Activated naive CD4-positive, alpha-beta T cell (primary cell): ENCODE data around the gene CFAP161.
"Not testable (repeated sequence)": the region's sequence is repeated elsewhere in the genome, so short reads cannot be mapped to it uniquely, and the experiment has no call there.

Source experiments
- DNase-seq, 4 experiments: peaks; one replicate each; lab custom pipeline; 2025; lab: John Stamatoyannopoulos, UW

Gene CFAP161

GRCh38 chr15:81158561-81158960 is 24.5 kb downstream of the CFAP161 start:
- not testable (repeated sequence) for DNase-seq

- DNase-seq, result no peak
Measured at GRCh38 chr15:81160312-81161159, 26.5 kb downstream of the CFAP161 start.

DNA sequence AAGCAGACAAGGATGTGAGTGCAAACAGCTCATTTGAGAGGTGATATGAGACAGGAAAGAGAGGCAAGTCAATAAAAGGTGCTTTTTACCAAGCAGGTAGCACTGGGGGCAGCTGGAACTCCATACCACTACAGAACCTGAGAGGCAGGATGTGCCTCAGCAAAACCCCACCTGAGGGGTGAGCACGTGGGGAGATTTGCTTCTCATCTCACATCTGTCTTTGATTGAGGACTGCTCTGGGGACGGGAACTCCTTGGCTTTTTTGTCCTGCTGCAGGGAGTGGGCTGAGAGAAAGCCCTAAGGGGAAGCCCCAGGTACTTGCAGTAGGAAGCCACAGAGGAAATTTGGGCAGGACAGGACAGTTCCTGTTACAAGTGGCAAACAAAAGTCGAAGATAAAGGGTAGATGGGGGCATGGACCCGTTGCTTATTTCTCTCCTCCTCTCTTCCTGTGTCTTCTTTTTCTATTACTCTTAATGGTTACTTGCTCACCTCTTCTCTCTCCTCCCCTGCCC is 27.1 kb downstream of the CFAP161 start:
- DNase-seq, result peak in 1 of 4 experiments; percentile 8

DNA sequence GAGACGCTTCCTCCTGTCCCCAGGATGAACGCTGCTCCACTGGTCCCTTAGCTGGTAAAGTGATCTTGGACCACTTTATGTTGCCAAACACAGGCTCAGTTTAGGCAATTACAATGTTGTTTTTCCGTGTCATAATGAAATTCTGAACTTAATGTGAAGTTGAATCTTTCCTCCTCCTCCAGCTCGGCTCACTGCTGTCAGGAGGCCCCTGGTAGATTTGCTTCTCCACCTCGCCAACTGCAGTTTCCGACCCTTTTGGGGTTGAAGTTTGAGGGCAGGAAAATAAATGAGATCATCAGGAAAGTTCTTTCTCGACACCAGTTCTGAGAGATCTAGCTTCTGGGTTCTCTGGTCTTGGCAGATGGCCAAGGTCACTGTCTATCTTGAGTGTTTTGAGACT is 27.8 kb downstream of the CFAP161 start:
- DNase-seq, result no peak

DNA sequence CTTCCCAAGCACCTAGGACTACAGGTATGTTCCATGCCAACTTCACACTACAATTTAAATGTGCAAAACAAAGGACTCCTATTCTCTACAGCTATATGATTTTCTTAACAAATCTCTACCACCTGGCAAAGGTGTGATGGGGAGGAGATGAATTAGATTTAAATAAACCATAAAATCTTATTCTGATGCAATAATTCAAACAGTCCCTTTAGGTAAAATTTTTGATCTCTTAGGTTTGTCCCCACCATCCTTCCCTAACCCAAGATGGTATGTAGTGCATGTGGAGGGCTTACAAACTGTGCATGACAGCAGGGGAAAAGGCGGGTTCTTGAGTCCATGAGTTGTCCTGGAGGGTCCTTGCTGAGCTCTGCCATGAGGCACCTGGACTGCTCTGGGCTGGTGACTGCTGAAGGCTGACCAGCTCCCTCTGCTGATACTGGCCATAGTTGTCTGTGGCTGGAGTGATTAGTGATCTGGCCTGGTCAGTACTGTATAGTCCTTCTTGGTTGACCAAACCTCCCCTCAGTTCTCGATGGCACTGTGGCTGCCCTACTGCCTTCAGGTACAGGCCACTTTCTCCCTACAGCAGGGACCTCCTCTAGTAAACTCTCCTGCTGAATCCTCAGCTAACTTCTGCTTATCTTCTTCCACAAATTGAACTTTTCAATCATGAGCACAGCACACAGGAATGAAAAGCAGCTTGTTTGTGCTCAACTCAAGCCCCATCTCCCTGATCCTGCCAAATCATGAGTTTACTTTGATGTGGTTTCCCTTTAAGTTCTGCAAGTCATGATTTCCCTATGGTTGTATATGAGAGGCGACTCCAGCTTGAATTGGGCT is 30.1 kb downstream of the CFAP161 start:
- no peak for DNase-seq

DNA sequence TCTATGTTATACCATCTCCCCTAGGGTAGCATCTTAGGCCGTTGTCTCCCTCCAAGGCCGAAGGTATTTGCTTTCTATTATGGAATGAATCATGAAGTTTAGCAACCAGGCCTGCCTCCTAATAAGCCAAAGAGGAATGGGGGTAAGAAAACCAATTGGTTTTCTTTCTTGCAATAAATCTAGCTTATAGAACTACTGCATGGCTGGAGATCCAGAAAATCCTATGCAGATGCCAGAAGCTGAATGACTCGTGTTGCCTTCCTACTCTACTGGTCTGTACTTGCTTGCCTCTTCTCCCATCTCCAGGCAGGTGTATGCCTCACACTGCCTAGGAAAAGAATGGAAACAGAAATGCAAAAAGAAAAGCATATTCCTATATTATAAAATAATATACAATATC is 31.5 kb downstream of the CFAP161 start:
- no peak for DNase-seq

- DNase-seq, result no peak
Measured at GRCh38 chr15:81166636-81167305, 32.7 kb downstream of the CFAP161 start.

DNA sequence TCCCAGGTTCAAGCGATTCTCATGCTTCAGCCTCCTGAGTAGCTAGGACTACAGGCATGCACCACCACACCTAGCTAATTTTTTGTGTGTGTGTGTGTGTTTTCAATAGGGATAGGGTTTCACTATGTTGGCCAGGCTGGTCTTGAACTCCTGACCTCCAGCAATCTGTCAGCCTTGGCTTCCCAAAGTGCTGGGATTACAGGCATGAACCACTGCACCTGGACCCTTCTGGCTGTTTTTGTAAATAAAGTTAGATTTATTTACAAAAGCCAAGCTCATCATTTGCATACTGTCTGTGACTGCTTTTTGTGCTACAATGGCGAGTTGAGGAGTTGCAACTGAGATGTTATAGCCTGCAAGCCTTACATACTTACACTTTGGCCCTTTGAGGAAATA is 34.1 kb downstream of the CFAP161 start:
- no peak for DNase-seq

- DNase-seq, result no peak
Measured at GRCh38 chr15:81168644-81169043, 34.6 kb downstream of the CFAP161 start.

- no peak for DNase-seq
Measured at GRCh38 chr15:81170511-81170910, 36.4 kb downstream of the CFAP161 start.

DNA sequence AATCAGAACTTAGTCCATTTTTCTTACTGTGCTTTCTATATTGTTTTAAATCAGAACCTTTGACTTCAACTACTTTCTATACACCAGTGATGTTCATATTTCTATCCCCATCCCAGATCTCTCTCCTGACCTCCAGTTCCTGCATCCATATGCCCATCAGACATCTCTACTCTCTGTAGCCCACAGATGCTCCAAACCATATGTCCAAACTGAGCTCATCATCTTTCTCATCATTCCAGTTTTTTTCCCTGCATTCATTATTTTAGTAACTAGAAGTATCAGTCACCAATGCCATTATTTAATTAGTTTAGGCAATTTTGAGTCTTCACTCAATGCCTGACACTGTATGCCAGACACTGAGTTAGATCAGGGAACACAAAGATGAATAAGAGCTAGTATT is 37.2 kb downstream of the CFAP161 start:
- no peak for DNase-seq

DNA sequence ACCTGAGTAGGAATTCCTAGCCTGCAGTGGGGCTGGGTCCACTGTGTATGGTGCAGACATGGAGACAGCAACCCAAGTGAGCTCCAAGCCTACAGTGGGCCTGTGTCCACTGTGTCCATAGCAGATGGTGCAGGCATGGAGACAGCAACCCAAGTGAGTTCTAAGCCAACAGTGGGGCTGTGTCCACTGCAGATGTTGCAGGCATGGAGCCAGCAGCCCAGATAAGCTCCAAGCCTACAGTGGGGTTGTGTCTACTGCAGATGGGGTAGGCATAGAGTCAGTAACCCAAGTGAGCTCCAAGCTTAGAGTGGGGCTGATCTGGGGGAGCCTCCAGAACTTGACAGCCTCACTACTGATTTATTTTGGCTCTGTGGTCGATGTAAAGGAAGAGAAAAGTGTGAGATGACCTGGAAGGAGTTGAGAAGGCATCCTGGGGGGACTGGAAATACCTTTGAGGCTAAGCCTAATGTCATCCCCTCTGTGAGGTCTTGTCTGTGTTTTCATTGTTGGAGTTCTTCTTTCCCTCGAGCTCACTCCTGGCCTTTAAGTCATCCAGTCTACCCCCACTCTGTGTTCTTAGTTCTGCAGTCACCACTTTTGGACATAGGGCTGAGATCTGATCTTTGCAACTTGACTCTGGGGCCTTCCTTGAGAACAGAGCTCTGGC is 40.2 kb downstream of the CFAP161 start:
- DNase-seq, result no peak

- DNase-seq, result no peak
Measured at GRCh38 chr15:81174792-81175327, 40.8 kb downstream of the CFAP161 start.

- no peak for DNase-seq
Measured at GRCh38 chr15:81175496-81175895, 41.4 kb downstream of the CFAP161 start.

- DNase-seq, result no peak
Measured at GRCh38 chr15:81176291-81176893, 42.3 kb downstream of the CFAP161 start.

- DNase-seq, result no peak
Measured at GRCh38 chr15:81178365-81178764, 44.3 kb downstream of the CFAP161 start.

GRCh38 chr15:81181220-81181619 is 47.1 kb downstream of the CFAP161 start:
- DNase-seq, result no peak

GRCh38 chr15:81182031-81182755 is 48.1 kb downstream of the CFAP161 start:
- no peak for DNase-seq

DNA sequence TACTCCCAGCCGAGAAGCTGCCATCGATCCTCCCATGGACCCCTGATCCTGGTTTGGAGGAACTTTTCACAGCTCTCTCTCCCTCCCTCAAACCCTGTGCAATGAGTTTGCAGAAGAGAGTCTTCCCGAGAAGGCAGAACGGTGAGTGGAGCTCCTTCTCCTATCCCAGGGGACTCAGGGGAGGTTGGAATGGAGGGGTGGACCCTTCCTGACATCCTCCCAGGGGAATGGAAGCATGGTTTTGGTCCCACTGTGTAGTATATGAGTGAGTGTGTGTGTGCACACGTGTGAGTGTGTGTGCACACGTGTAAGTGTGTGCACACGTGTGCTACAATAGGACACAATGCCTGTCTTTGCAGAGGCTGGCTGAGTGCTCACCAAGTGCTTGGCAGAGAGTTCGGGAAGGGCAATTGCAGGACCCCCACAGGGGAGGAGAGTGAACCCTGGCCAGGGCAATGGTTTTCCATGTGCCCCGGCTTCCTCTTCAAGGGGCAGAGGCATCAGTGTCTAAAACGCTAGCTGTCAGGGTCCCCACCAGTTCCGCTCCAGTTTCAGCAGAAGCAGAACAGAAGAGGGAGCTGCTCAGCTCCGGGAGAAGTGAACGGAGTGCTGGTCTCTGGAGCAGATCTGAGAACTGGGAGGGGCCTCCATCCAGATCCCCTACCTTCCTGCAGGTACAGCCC is 48.8 kb downstream of the CFAP161 start:
- DNase-seq, result no peak

DNA sequence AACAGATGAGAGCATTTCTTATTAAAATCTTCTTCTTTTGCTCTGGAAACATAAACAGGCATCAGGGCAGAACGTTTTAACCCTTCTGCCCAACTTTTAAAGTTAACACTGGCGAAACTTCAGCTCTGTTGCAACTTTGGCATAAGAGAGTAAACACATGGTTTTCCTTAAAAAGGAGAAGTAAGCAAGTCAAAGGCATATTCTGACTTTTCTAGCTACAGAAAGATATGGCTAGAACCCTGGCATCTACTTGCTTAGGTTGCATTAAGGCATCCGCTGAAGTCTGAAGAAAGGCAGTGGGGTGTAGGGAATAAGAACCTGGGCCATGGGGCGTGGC is 49.3 kb downstream of the CFAP161 start:
- no peak for DNase-seq
